K562 (cell line): ENCODE results near the gene ZMAT2. TPM values are rescaled to one million over a fixed set of nuclear protein-coding genes. Genes with fewer than 3 reads are reported as not detected.

Source experiments
- ATAC-seq: fragments of 200-7000 bp; cut with Tn5 transposase; 3 replicates; pipeline ENCODE4 v1.9.1; 2020; ENCODE audit warnings: moderate library complexity
- BruUV-seq: library from RNA; stranded (reverse); fragments of 400-500 nt; replicated peaks from 2 replicates; lab custom pipeline; 2021; lab: Mats Ljungman, UMichigan
- CTCF ChIA-PET: fragments of 300-600 bp; formaldehyde crosslinking; extraction: SDS; loops from one replicate; lab custom pipeline; 2021; ENCODE audit warnings: low intra/inter-chr PET ratio; lab: Yijun Ruan, JAX
- POLR2A ChIA-PET: fragments of 300-600, 350-650 bp; sonication (Branson Sonifier 250); formaldehyde crosslinking; extraction: SDS; loops from one replicate; lab custom pipeline; 2021; ENCODE audit warnings: antibody characterized with exemption, inconsistent platforms; lab: Yijun Ruan, JAX
- DNase-seq, 4 experiments: peaks; one replicate each; pipeline versions ENCODE4 v3.0.0 to v3.0.0-alpha.2; 2011 to 2018; ENCODE audit warnings: low spot score in 3 of 4, mixed read lengths in 3 of 4; ENCODE audit errors: extremely low read depth in 1 of 4
- FAIRE-seq: peaks from 2 replicates; lab custom pipeline; 2011; peaks lifted over from hg19 to GRCh38; lab: Jason Lieb, UNC
- H2AFZ ChIP-seq: 2 replicates; pipeline ENCODE4 v1.6.0; 2011; ENCODE audit warnings: low read depth, low read length, control low read depth, inconsistent platforms
- H3K27ac ChIP-seq: fragments of 200-600 bp; 3 replicates; pipeline ENCODE4 v1.8.0; 2011; ENCODE audit warnings: low read depth, mild to moderate bottlenecking, control low read depth, inconsistent platforms, low read length, moderate library complexity, mixed read lengths; ENCODE audit errors: extremely low read depth
- H3K27me3 ChIP-seq, 2 experiments: fragments of 300-600 bp in 1 of 2; 2 replicates in 1 of 2; 3 replicates in 1 of 2; pipeline versions ENCODE4 v1.6.0 to v1.8.0; 2011; ENCODE audit warnings: inconsistent platforms in 2 of 2, low read length in 2 of 2, mild to moderate bottlenecking in 1 of 2, mixed read lengths in 1 of 2, moderate library complexity in 1 of 2; ENCODE audit not compliant: control insufficient read depth in 2 of 2, insufficient read depth in 2 of 2
- H3K36me3 ChIP-seq: fragments of 300-600 bp; 3 replicates; pipeline ENCODE4 v1.8.0; 2011; ENCODE audit warnings: mild to moderate bottlenecking, low read length, inconsistent platforms; ENCODE audit not compliant: control insufficient read depth, insufficient read depth
- H3K4me1 ChIP-seq, 2 experiments: fragments of 200-600 bp in 1 of 2; replicated peaks in 1 of 2; 2 replicates in 1 of 2; 3 replicates in 1 of 2; pipeline versions ENCODE4 v1.5.1 to v1.8.0; 2011; ENCODE audit warnings: inconsistent platforms in 2 of 2, low read length in 2 of 2, mild to moderate bottlenecking in 1 of 2, mixed read lengths in 1 of 2, moderate library complexity in 1 of 2; ENCODE audit not compliant: control insufficient read depth in 2 of 2, insufficient read depth in 2 of 2
- H3K4me2 ChIP-seq: 2 replicates; pipeline ENCODE4 v1.6.1; 2011; ENCODE audit warnings: low read length, control low read depth, inconsistent platforms, mixed read lengths; ENCODE audit not compliant: insufficient read depth
- H3K4me3 ChIP-seq: fragments of 200-600 bp; sonication (generic), shearing (Covaris generic); 2 replicates; pipeline ENCODE4 v1.5.1; 2016; ENCODE audit warnings: control low read depth, inconsistent platforms
- H3K79me2 ChIP-seq: fragments of 200-600 bp; 3 replicates; pipeline ENCODE4 v1.8.0; 2011; ENCODE audit warnings: low read length, inconsistent platforms; ENCODE audit not compliant: control insufficient read depth, insufficient read depth
- H3K9ac ChIP-seq, 2 experiments: 2 replicates each; pipeline versions ENCODE4 v1.6.0 to v1.6.1; 2011; ENCODE audit warnings: low read depth in 2 of 2, low read length in 2 of 2, control low read depth in 1 of 2, inconsistent platforms in 1 of 2, mild to moderate bottlenecking in 1 of 2, mixed read lengths in 1 of 2; ENCODE audit not compliant: insufficient read depth in 1 of 2
- H3K9me1 ChIP-seq: one replicate; pipeline ENCODE4 v1.6.0; 2011; ENCODE audit warnings: inconsistent platforms, mild to moderate bottlenecking, low read length, moderate library complexity; ENCODE audit not compliant: control insufficient read depth, insufficient read depth
- H3K9me3 ChIP-seq: replicated peaks from 2 replicates; pipeline ENCODE4 v1.5.1; 2011; ENCODE audit warnings: low read depth, low read length, inconsistent platforms; ENCODE audit not compliant: control insufficient read depth, insufficient read depth
- H4K20me1 ChIP-seq: replicated peaks from 2 replicates; pipeline ENCODE4 v1.6.1; 2011; ENCODE audit warnings: low read length, inconsistent platforms, mixed read lengths; ENCODE audit not compliant: control insufficient read depth, insufficient read depth
- DMBX1 ChIP-seq: fragments of 250-450 bp; sonication (Bioruptor Pico); IDR thresholded peaks from 2 replicates; pipeline ENCODE4 v1.8.0; 2022; ENCODE audit warnings: inconsistent platforms, mild to moderate bottlenecking, moderate library complexity, borderline replicate concordance
- E2F4 ChIP-seq: sonication (generic); formaldehyde crosslinking; IDR thresholded peaks from 2 replicates; pipeline ENCODE4 v1.8.0; 2022; ENCODE audit warnings: mild to moderate bottlenecking, low read depth, missing genetic modification reagents
- FOXA1 ChIP-seq: fragments of 450-650 bp; IDR thresholded peaks from 2 replicates; pipeline ENCODE4 v1.6.1; 2016; ENCODE audit warnings: mild to moderate bottlenecking, borderline replicate concordance
- KAT7 ChIP-seq: sonication (generic); formaldehyde crosslinking; IDR thresholded peaks from 2 replicates; pipeline ENCODE4 v1.8.0; 2022; ENCODE audit warnings: missing genetic modification reagents, mild to moderate bottlenecking, borderline replicate concordance
- KLF1 ChIP-seq: fragments of 450-650 bp; IDR thresholded peaks from 2 replicates; pipeline ENCODE4 v1.6.1; 2016; ENCODE audit warnings: missing genetic modification characterization, missing compliant biosample characterization
- MAZ ChIP-seq, 2 experiments: fragments of 450-650 bp in 1 of 2; sonication (generic) in 1 of 2; formaldehyde crosslinking; IDR thresholded peaks in 1 of 2; conservative IDR thresholded peaks in 1 of 2; 2 replicates each; pipeline versions ENCODE4 v1.4.0 to v1.5.0; 2020; ENCODE audit warnings: mild to moderate bottlenecking in 1 of 2, missing genetic modification reagents in 1 of 2
- MTA2 ChIP-seq: fragments of 450-650 bp; IDR thresholded peaks from 2 replicates; pipeline ENCODE4 v1.6.1; 2016; ENCODE audit warnings: low read depth
- NR2C1 ChIP-seq, 2 experiments: fragments of 450-650 bp; IDR thresholded peaks; 2 replicates each; pipeline ENCODE4 v1.6.1; 2017; ENCODE audit warnings: mild to moderate bottlenecking in 2 of 2, antibody characterized with exemption in 1 of 2, inconsistent platforms in 1 of 2, missing compliant biosample characterization in 1 of 2, missing genetic modification characterization in 1 of 2
- PKNOX1 ChIP-seq: fragments of 450-650 bp; IDR thresholded peaks from 2 replicates; pipeline ENCODE4 v1.6.1; 2016
- SMARCA5 ChIP-seq: fragments of 450-650 bp; IDR thresholded peaks from 2 replicates; pipeline ENCODE4 v1.6.1; 2016
- ZNF668 ChIP-seq: fragments of 250-450 bp; sonication (Bioruptor Pico); IDR thresholded peaks from 2 replicates; pipeline ENCODE4 v1.8.0; 2022; ENCODE audit warnings: mild to moderate bottlenecking, inconsistent platforms
- WGBS: fragments of 100-300 bp; shearing (Covaris generic); methylation state at CpG from one replicate; pipeline ENCODE4 v1.1.6; 2016; ENCODE audit warnings: low coverage, mixed read lengths; ENCODE audit not compliant: insufficient coverage; ENCODE audit errors: missing lambda C conversion rate; 5-methylcytosine and 5-hydroxymethylcytosine counted together
- in situ Hi-C: fragments of 300-500 bp; cut with MboI; formaldehyde crosslinking; loops from 4 replicates; pipeline ENCODE4 v1.15.0; 2018; ENCODE audit warnings: inconsistent platforms, mixed read lengths
- intact Hi-C: fragments of 100-400 bp; cut with micrococcal nuclease; formaldehyde crosslinking; loops from 2 replicates; pipeline ENCODE4 v1.14.2; 2022
- polyA plus RNA-seq, 8 experiments: library from polyadenylated mRNA; depleted of rRNA in 4 of 8; stranded (reverse) in 5 of 8; unstranded in 3 of 8; fragments of >200 nt; fragmentation: Nextera tagmentation in 2 of 8; fragmentation: Illumina TruSeq in 1 of 8; extraction: Ambion mirVana in 2 of 8; extraction: Trizol in 1 of 8; gene quantifications; 2 replicates each; pipeline versions ENCODE4 v1.2.1 to v1.2.3, GENCODE V29; 2011 to 2014; ENCODE audit warnings: inconsistent platforms in 1 of 8, missing spikeins in 1 of 8
- total RNA-seq, 7 experiments: library from RNA; depleted of rRNA in 6 of 7; stranded (reverse); fragments of >200 nt in 6 of 7; fragmentation: Illumina TruSeq in 2 of 7; extraction: Trizol in 2 of 7; gene quantifications; 2 replicates each; pipeline versions ENCODE4 v1.2.1 to v1.2.3, GENCODE V29; 2011 to 2021; ENCODE audit warnings: low replicate concordance in 1 of 7

ZMAT2 gene
- total and polyA plus RNA-seq, 9 of the 15 experiments (the other 6 are each of a cell fraction or from before 2014, with no cell fraction given), result 44.2 to 101 (median 69.2) TPM

- Histone ChIP-seq H3K9ac (no peak overlapping the region), H3K4me3 (no peak overlapping the region), H3K9me1 (no peaks in the 10 kb centered on the region), H3K36me3 (peaks cover 77% of the 10 kb centered on the region), H3K27me3 (no peaks in the 10 kb centered on the region), H4K20me1 (0 out of 2 replicates have a peak, but pooled peaks cover 4% of the 10 kb centered on the region), H3K9me3 (no peaks in the 10 kb centered on the region), H3K27ac (no peak overlapping the region), H2AFZ (no peak overlapping the region), H3K79me2 (peaks cover 29% of the 10 kb centered on the region), H3K4me1 (peaks cover 4 to 12% of the 10 kb centered on the region in 2 experiments; a peak in 2 of 5 replicates), H3K4me2 (no peak overlapping the region)
- TF ChIP-seq SMARCA5 (no peak), E2F4 (CRISPR knock-in tag) (no peak), FOXA1 (no peak), MAZ (CRISPR knock-in tag; conservative IDR thresholded peaks at IDR 0.05 in 1 of 2, IDR thresholded peaks at IDR 0.05 in 1 of 2) (no peak), NR2C1 (IDR thresholded peaks at IDR 0.05) (no peak), NR2C1 (tag; IDR thresholded peaks at IDR 0.05) (no peak), KAT7 (CRISPR knock-in tag) (no peak), DMBX1 (no peak), MTA2 (no peak), ZNF668 (CRISPR knock-in tag) (no peak), KLF1 (tag) (no peak), PKNOX1 (no peak)
- POLR2A ChIA-PET, result interaction anchor here (2.2 kb wide), 1 partner anchor 14 kb away, joined by 12 read pairs; no protein-coding TSS in a partner anchor
- DNase-seq (no peak), FAIRE-seq (no peak), ATAC-seq (no peak)
- CTCF ChIA-PET, result no interaction called here
- intact Hi-C loops, result no loop called here
- WGBS, result 64% methylated on average over 4 of the region's 4 CpGs
- BruUV-seq, result no TSS peak
- in situ Hi-C loops, result no loop called here
Observed at GRCh38 chr5:140696891-140697492, 3.3 kb upstream of the ZMAT2 start.
